Stomach (tissue), 9 donors: ENCODE measurements around the gene ADAMTS20. TPM values are rescaled to one million over a fixed set of nuclear protein-coding genes. Genes with fewer than 3 reads are reported as not detected.

Experiments used
- DNase-seq, 2 donors: peaks; one replicate each; pipeline versions ENCODE4 v3.0.0 to v3.0.0-alpha.2; 2013 to 2019
- H3K27ac ChIP-seq, 5 donors: fragments of 200-600 bp in 4 of 5; sonication (generic) in 4 of 5; one replicate each; pipeline ENCODE4 v1.5.1; 2013 to 2019; ENCODE audit warnings: mild to moderate bottlenecking in 1 of 5, moderate library complexity in 1 of 5
- H3K27me3 ChIP-seq, 3 donors: fragments of 200-600 bp; sonication (generic); one replicate each; pipeline ENCODE4 v1.5.1; 2017 to 2019; ENCODE audit warnings: mixed run types in 1 of 3
- H3K36me3 ChIP-seq, 4 donors: fragments of 200-600 bp; sonication (generic); 1 replicate in 3 of 4; 2 replicates in 1 of 4; pipeline ENCODE4 v1.5.1; 2016 to 2019
- H3K4me1 ChIP-seq, 4 donors: fragments of 200-600 bp; sonication (generic); one replicate each; pipeline ENCODE4 v1.5.1; 2016 to 2019
- H3K4me3 ChIP-seq, 4 donors: fragments of 200-600 bp; sonication (generic) in 3 of 4; one replicate each; pipeline ENCODE4 v1.5.1; 2016 to 2019; ENCODE audit warnings: mild to moderate bottlenecking in 1 of 4
- H3K9me3 ChIP-seq, 4 donors: fragments of 200-600 bp; sonication (generic); one replicate each; pipeline ENCODE4 v1.5.1; 2016 to 2019
- CTCF ChIP-seq, 7 experiments: fragments of 450-650 bp in 4 of 7; fragments of 200-600 bp in 3 of 7; sonication (generic) in 3 of 7; IDR thresholded peaks; one replicate each; pipeline ENCODE4 v1.5.1; 2016 to 2019; ENCODE audit warnings: antibody characterized with exemption in 7 of 7, control low read depth in 2 of 7, mild to moderate bottlenecking in 1 of 7
- EP300 ChIP-seq: sonication (generic); formaldehyde crosslinking; IDR thresholded peaks from one replicate; pipeline ENCODE4 v1.6.1; 2017; ENCODE audit warnings: antibody characterized with exemption
- POLR2A ChIP-seq, 4 donors: fragments of 450-650 bp; IDR thresholded peaks; one replicate each; pipeline ENCODE4 v1.6.1; 2016; ENCODE audit warnings: antibody characterized with exemption in 4 of 4, control low read depth in 2 of 4, mild to moderate bottlenecking in 1 of 4, moderate library complexity in 1 of 4
- POLR2AphosphoS5 ChIP-seq, 3 donors: sonication (generic); formaldehyde crosslinking; IDR thresholded peaks; one replicate each; pipeline ENCODE4 v1.6.1; 2016; ENCODE audit warnings: antibody characterized with exemption in 3 of 3
- WGBS, 5 donors: extraction: QIAGEN DNeasy Blood & Tissue Kit in 3 of 5; methylation state at CpG; one replicate each; pipeline versions ENCODE4 v1.1.5 to v1.1.7; 2013 to 2018; 5-methylcytosine and 5-hydroxymethylcytosine counted together
- intact Hi-C: fragments of 100-400 bp; cut with DNase I; formaldehyde crosslinking; loops from one replicate; pipeline ENCODE4 v1.15.1; 2023; ENCODE audit warnings: low total_unique reads
- polyA plus RNA-seq, 3 donors: library from polyadenylated mRNA; stranded (reverse); fragments of 200-250 nt; gene quantifications; one replicate each; pipeline ENCODE4 v1.2.3, GENCODE V29; 2013
- total RNA-seq, 5 donors: library from RNA; depleted of rRNA; stranded (reverse); fragments of >200 nt; gene quantifications; one replicate each; pipeline versions ENCODE4 v1.1.0 to v1.2.3, GENCODE V29; 2014 to 2016
- donor health status: healthy with polysubstance abuse.
- donor health status: Bipolar disorder and iron deficiency.
- donor health status: healthy.

ADAMTS20 gene
- total and polyA plus RNA-seq, 8 donors: 0.55 TPM; not detected in 7

DNA sequence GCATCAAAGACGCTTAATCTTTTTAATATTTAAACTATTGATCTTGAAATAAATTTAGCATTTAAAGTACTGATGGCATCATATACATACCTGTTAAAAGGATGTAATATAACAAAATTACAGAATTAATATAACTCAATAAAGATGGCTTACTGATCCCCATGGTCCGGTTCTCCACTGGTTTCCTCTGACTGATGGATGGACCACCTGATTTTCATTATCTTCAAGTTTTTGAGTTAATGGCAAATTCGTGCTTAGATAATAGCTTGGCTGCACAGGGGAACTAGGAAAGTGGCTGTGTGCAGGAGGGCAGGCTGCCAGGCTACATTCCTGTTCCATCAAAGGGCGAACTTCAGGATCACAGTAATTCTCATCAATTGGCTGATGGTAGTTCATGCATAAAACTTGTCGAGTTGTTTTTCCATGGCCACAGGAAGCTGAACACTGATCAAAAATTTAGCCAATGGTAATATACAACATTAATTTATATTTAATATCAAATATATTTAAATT lies 123.9 kb downstream of the ADAMTS20 start:
- DNase-seq: no peak
- no peak for TF ChIP-seq CTCF (IDR thresholded peaks at IDR 0.05)
- TF ChIP-seq EP300: no peak
- no peak for TF ChIP-seq POLR2AphosphoS5 (IDR thresholded peaks at IDR 0.05)
- TF ChIP-seq POLR2A (IDR thresholded peaks at IDR 0.05): no peak
- H3K4me3 ChIP-seq: no peak overlapping the region
- no peaks in the 10 kb centered on the region for H3K4me1 ChIP-seq
- no peaks in the 10 kb centered on the region for H3K27me3 ChIP-seq
- 71 to 76% (median 74%) methylated on average over 5 of the region's 5 CpGs for WGBS, 5 donors
- no peaks in the 10 kb centered on the region for H3K36me3 ChIP-seq
- no peak overlapping the region for H3K27ac ChIP-seq
- no peaks in the 10 kb centered on the region for H3K9me3 ChIP-seq
- intact Hi-C loops: no loop called here

DNA sequence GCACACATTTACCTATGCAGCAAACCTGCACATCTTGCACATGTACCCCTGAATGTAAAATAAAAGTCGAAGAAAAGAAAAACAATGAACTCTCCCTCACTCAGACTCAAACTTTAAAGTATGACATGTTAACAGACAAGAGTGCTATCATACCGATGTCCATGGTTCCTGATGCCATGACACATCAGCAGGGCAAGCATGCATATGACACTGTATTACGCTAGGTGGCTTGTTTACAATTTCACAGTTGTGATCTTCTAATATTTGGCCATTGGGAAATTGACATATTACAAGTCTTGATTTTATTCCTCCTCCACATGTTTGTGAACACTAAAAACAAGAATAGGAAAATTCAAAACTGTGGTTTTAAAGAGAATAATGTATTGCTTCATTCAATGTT lies 126.6 kb downstream of the ADAMTS20 start:
- no peak overlapping the region for H3K4me3 ChIP-seq
- no peaks in the 10 kb centered on the region for H3K9me3 ChIP-seq
- no peak overlapping the region for H3K27ac ChIP-seq
- H3K27me3 ChIP-seq: no peaks in the 10 kb centered on the region
- intact Hi-C loops: no loop called here
- TF ChIP-seq POLR2A (IDR thresholded peaks at IDR 0.05) (no peak), CTCF (IDR thresholded peaks at IDR 0.05) (no peak), EP300 (no peak), POLR2AphosphoS5 (IDR thresholded peaks at IDR 0.05) (no peak)
- DNase-seq: no peak
- no peaks in the 10 kb centered on the region for H3K4me1 ChIP-seq
- H3K36me3 ChIP-seq: no peaks in the 10 kb centered on the region
- WGBS, 5 donors: 84 to 89% (median 87%) methylated on average over 3 of the region's 3 CpGs

GRCh38 chr12:43416981-43417380 lies 135.0 kb downstream of the ADAMTS20 start:
- Histone ChIP-seq H3K4me3 (no peak overlapping the region), H3K27me3 (no peaks in the 10 kb centered on the region), H3K36me3 (no peaks in the 10 kb centered on the region), H3K27ac (no peak overlapping the region), H3K4me1 (no peaks in the 10 kb centered on the region), H3K9me3 (no peaks in the 10 kb centered on the region)
- DNase-seq: no peak
- intact Hi-C loops: no loop called here
- TF ChIP-seq POLR2AphosphoS5 (IDR thresholded peaks at IDR 0.05) (no peak), EP300 (no peak), CTCF (IDR thresholded peaks at IDR 0.05) (no peak), POLR2A (IDR thresholded peaks at IDR 0.05) (no peak)

GRCh38 chr12:43407816-43408645 lies 144.0 kb downstream of the ADAMTS20 start:
- 41 to 67% (median 53%) methylated on average over 1 of the region's 1 CpG for WGBS, 5 donors
- DNase-seq: peak in 1 of 2 donors; percentile 10
- Histone ChIP-seq H3K4me3 (no peak overlapping the region), H3K36me3 (no peaks in the 10 kb centered on the region), H3K27ac (no peak overlapping the region), H3K27me3 (no peaks in the 10 kb centered on the region), H3K9me3 (no peaks in the 10 kb centered on the region), H3K4me1 (no peaks in the 10 kb centered on the region)
- intact Hi-C loops: no loop called here
- TF ChIP-seq EP300: no peak
- TF ChIP-seq POLR2A (IDR thresholded peaks at IDR 0.05): no peak
- TF ChIP-seq CTCF (IDR thresholded peaks at IDR 0.05): no peak
- TF ChIP-seq POLR2AphosphoS5 (IDR thresholded peaks at IDR 0.05): no peak
